ENCODE measurements around the gene SLC35F2.

Gene SLC35F2

DNA sequence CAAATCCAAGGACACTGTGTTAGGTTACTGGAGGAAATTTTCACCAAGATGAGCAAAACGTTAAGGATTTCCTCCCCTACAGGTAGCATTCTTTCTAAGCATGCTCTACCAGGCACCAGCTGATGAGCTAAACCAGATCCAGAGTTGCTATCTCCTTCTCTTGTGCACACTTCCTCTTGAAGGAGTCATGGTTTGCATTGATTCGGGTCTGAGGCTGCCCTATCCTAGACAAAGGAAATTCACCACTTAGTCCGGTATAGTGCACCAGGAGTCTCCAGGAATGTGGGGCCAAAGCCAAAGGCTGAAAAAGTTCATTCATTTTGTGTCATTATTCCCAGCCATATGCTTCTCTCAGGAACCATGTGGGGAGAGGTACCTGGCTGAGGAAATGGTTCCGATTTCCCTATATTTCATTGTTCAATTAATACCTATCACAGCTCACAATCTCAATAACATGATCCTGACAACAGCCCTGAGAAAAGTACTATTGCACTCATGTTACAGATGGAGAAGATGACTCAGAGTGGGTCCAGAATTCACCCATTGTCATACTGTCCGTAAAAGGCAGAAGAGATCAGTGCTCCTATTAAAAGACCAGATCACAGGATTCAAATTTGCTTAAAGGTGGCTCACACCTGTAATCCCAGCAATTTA lies 39.1 kb downstream of the SLC35F2 start:
- peak; percentile 81 for ATAC-seq

DNA sequence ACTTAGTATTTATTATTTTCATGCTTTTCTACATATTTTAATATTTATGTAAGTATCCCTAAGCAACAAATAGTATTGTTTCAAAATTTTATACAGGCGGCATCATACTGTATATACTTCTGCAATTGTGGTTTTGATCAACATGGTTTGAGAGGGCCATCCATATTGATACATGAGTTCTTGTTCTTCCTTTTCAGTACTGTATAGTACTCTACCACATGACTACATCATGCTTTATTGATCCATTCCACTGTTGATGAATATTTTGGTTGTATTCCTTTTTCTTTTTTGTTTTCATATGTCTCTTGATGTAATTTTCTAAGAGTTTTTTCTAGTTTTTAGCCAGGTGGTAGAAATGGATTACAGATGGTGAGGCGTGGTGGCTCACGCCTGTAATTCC lies 40.1 kb downstream of the SLC35F2 start:
- ATAC-seq: no peak
- TF ChIP-seq, protein P1, sequence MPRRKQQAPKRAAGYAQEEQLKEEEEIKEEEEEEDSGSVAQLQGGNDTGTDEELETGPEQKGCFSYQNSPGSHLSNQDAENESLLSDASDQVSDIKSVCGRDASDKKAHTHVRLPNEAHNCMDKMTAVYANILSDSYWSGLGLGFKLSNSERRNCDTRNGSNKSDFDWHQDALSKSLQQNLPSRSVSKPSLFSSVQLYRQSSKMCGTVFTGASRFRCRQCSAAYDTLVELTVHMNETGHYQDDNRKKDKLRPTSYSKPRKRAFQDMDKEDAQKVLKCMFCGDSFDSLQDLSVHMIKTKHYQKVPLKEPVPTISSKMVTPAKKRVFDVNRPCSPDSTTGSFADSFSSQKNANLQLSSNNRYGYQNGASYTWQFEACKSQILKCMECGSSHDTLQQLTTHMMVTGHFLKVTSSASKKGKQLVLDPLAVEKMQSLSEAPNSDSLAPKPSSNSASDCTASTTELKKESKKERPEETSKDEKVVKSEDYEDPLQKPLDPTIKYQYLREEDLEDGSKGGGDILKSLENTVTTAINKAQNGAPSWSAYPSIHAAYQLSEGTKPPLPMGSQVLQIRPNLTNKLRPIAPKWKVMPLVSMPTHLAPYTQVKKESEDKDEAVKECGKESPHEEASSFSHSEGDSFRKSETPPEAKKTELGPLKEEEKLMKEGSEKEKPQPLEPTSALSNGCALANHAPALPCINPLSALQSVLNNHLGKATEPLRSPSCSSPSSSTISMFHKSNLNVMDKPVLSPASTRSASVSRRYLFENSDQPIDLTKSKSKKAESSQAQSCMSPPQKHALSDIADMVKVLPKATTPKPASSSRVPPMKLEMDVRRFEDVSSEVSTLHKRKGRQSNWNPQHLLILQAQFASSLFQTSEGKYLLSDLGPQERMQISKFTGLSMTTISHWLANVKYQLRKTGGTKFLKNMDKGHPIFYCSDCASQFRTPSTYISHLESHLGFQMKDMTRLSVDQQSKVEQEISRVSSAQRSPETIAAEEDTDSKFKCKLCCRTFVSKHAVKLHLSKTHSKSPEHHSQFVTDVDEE (CRISPR knock-in tag; IDR thresholded peaks at IDR 0.05): no peak
- TF ChIP-seq ZNF8 (CRISPR knock-in tag; IDR thresholded peaks at IDR 0.05) (no peak), PPARA (CRISPR knock-in tag; IDR thresholded peaks at IDR 0.05; ENCODE audit: borderline replicate concordance) (no peak), TCF4 (CRISPR knock-in tag; IDR thresholded peaks at IDR 0.05; ENCODE audit: borderline replicate concordance) (no peak), ZC3H10 (CRISPR knock-in tag; IDR thresholded peaks at IDR 0.05) (no peak), SNAI2 (CRISPR knock-in tag; IDR thresholded peaks at IDR 0.05) (no peak), CSRNP3 (CRISPR knock-in tag; IDR thresholded peaks at IDR 0.05) (no peak), POU6F1 (CRISPR knock-in tag; IDR thresholded peaks at IDR 0.05; ENCODE audit: borderline replicate concordance, low read depth) (no peak), ZFP3 (CRISPR knock-in tag; IDR thresholded peaks at IDR 0.05) (no peak), ISL1 (CRISPR knock-in tag; IDR thresholded peaks at IDR 0.05) (no peak), BACH2 (CRISPR knock-in tag; IDR thresholded peaks at IDR 0.05; ENCODE audit: borderline replicate concordance) (no peak)
- TF ChIP-seq, protein P2, sequence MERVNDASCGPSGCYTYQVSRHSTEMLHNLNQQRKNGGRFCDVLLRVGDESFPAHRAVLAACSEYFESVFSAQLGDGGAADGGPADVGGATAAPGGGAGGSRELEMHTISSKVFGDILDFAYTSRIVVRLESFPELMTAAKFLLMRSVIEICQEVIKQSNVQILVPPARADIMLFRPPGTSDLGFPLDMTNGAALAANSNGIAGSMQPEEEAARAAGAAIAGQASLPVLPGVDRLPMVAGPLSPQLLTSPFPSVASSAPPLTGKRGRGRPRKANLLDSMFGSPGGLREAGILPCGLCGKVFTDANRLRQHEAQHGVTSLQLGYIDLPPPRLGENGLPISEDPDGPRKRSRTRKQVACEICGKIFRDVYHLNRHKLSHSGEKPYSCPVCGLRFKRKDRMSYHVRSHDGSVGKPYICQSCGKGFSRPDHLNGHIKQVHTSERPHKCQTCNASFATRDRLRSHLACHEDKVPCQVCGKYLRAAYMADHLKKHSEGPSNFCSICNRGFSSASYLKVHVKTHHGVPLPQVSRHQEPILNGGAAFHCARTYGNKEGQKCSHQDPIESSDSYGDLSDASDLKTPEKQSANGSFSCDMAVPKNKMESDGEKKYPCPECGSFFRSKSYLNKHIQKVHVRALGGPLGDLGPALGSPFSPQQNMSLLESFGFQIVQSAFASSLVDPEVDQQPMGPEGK (CRISPR knock-in tag; IDR thresholded peaks at IDR 0.05; ENCODE audit: borderline replicate concordance): no peak
- TF ChIP-seq, protein P3, sequence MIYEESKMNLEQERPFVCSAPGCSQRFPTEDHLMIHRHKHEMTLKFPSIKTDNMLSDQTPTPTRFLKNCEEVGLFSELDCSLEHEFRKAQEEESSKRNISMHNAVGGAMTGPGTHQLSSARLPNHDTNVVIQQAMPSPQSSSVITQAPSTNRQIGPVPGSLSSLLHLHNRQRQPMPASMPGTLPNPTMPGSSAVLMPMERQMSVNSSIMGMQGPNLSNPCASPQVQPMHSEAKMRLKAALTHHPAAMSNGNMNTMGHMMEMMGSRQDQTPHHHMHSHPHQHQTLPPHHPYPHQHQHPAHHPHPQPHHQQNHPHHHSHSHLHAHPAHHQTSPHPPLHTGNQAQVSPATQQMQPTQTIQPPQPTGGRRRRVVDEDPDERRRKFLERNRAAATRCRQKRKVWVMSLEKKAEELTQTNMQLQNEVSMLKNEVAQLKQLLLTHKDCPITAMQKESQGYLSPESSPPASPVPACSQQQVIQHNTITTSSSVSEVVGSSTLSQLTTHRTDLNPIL (CRISPR knock-in tag; IDR thresholded peaks at IDR 0.05; ENCODE audit: low read depth): no peak

More for the DNA sequence above, 39.1 kb downstream of the SLC35F2 start:
- TF ChIP-seq TCF4 (CRISPR knock-in tag; IDR thresholded peaks at IDR 0.05; ENCODE audit: borderline replicate concordance) (no peak), CSRNP3 (CRISPR knock-in tag; IDR thresholded peaks at IDR 0.05) (no peak), ZFP3 (CRISPR knock-in tag; IDR thresholded peaks at IDR 0.05) (no peak), ISL1 (CRISPR knock-in tag; IDR thresholded peaks at IDR 0.05) (peak; percentile 60), BACH2 (CRISPR knock-in tag; IDR thresholded peaks at IDR 0.05; ENCODE audit: borderline replicate concordance) (no peak), ZNF565 (CRISPR knock-in tag; conservative IDR thresholded peaks at IDR 0.05; ENCODE audit: low read depth) (no peak), SNAI2 (CRISPR knock-in tag; IDR thresholded peaks at IDR 0.05) (no peak)
- TF ChIP-seq, protein P1 (CRISPR knock-in tag; IDR thresholded peaks at IDR 0.05): no peak

Data from SK-N-SH treated with all-trans-retinoic acid at 6 μM for 48 hours (cell line).